BE2C (cell line): ENCODE data around the gene CYP2A6.
A peak's percentile ranks its signal among the peaks of the same experiment; 100 is the strongest.

ENCODE experiments used
- DNase-seq: peaks from one replicate; pipeline ENCODE4 v3.0.0-alpha.2; 2020
- H3K27me3 ChIP-seq: fragments of 250-450 bp; sonication (Bioruptor Pico); 2 replicates; pipeline ENCODE4 v1.5.1; 2020; ENCODE audit warnings: mild to moderate bottlenecking
- H3K36me3 ChIP-seq: fragments of 250-450 bp; sonication (Bioruptor Pico); 2 replicates; pipeline ENCODE4 v1.5.1; 2020; ENCODE audit warnings: mild to moderate bottlenecking
- H3K4me1 ChIP-seq: fragments of 250-450 bp; sonication (Bioruptor Pico); 2 replicates; pipeline ENCODE4 v1.5.1; 2020
- H3K4me3 ChIP-seq: 2 replicates; pipeline ENCODE4 v1.5.1; 2011; ENCODE audit warnings: low read depth, low read length
- H3K9me3 ChIP-seq: fragments of 250-450 bp; sonication (Bioruptor Pico); 2 replicates; pipeline ENCODE4 v1.5.1; 2020
- TF ChIP-seq, protein P1 (sequence below): IDR thresholded peaks from 2 replicates; pipeline ENCODE4 v1.5.1; 2012; ENCODE audit warnings: mild to moderate bottlenecking, low read depth, low read length

The CYP2A6 gene

DNA sequence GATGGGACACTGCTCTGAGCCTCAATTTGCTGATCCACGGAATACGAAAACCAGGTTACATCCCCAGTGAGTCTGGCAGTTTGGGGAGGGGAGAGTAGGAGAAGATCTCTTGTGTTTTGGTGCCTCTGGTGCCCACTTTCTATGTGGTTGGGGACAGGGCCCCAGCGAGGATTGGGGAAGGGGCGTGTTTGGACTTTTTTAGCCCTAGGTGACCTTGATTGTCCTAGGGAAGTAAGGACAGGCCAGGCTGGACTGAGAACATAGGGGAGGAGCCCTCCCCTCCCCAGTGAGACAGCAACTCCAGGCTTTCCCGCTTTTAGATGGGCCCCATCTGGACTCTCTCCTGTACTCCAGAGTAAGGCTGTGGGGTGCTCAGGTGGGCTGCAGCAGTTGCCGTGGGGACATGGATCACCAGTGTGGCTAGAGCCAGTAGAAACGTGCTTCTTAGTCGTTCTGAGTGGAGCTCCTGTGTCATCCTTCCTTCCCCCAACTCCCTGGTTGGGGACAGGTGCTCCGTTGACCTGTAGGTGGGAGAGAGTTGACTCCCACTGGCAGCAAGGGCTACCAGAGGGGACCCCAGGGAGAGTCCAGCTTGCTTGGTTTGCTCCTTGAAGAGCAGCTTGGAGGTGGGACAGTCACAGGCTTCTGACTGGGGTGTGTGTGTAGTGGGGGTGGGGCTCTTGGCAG is 46.9 kb downstream of the CYP2A6 start:
- DNase-seq, result no peak
- TF ChIP-seq, protein P1, sequence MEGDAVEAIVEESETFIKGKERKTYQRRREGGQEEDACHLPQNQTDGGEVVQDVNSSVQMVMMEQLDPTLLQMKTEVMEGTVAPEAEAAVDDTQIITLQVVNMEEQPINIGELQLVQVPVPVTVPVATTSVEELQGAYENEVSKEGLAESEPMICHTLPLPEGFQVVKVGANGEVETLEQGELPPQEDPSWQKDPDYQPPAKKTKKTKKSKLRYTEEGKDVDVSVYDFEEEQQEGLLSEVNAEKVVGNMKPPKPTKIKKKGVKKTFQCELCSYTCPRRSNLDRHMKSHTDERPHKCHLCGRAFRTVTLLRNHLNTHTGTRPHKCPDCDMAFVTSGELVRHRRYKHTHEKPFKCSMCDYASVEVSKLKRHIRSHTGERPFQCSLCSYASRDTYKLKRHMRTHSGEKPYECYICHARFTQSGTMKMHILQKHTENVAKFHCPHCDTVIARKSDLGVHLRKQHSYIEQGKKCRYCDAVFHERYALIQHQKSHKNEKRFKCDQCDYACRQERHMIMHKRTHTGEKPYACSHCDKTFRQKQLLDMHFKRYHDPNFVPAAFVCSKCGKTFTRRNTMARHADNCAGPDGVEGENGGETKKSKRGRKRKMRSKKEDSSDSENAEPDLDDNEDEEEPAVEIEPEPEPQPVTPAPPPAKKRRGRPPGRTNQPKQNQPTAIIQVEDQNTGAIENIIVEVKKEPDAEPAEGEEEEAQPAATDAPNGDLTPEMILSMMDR, result no peak
- Histone ChIP-seq H3K4me3 (no peak overlapping the region), H3K36me3 (peaks cover 31% of the 10 kb centered on the region), H3K4me1 (peaks cover 29% of the 10 kb centered on the region), H3K9me3 (no peaks in the 10 kb centered on the region), H3K27me3 (no peaks in the 10 kb centered on the region)

DNA sequence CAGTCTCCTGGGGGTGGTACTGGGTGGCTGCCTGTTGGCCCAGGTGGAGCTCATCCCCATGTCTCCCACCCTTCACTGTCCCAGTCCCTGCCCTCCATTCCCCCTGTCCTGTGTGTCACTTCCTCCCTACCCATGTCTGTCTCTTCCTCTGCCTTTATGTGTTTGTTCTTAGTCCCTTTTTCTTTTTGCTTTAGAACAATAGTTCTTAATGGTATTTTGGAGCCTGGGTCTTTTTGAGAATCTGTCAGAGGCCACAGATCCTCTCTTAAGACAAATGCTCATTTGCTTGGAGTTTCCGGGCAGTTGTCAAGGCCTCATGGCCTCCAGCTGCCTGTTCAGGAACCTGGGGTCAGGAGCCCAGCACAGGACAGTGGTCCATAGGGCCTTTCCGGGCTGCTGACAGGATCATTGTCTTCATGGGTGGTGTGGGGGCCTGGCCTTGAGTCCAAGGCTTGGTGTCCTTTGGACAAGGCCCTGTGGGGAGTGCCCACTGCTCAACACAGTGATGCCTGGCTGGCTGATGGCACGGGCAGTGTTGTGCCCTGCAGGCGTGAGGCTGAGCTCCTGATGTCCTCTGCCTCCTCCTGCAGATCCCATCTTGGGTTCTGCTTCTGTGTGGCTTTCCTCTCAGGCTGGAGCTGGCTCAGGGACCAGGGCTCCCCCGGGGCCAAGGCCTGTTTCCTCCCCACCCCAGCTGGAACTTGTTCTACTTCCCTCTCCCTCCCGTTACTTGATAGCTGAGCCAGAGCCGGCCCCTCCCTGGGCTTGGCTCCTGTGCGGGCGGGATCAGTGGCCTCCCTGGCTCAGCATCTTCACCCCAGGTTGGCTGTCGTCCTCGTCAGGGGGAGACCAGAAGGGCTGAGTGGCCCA is 47.7 kb downstream of the CYP2A6 start:
- Histone ChIP-seq H3K36me3 (peaks cover 24% of the 10 kb centered on the region), H3K4me1 (peaks cover 29% of the 10 kb centered on the region), H3K4me3 (peak overlapping the region; percentile 14), H3K27me3 (no peaks in the 10 kb centered on the region), H3K9me3 (no peaks in the 10 kb centered on the region)
- peak; percentile 65 for DNase-seq
- TF ChIP-seq, protein P1, result no peak

DNA sequence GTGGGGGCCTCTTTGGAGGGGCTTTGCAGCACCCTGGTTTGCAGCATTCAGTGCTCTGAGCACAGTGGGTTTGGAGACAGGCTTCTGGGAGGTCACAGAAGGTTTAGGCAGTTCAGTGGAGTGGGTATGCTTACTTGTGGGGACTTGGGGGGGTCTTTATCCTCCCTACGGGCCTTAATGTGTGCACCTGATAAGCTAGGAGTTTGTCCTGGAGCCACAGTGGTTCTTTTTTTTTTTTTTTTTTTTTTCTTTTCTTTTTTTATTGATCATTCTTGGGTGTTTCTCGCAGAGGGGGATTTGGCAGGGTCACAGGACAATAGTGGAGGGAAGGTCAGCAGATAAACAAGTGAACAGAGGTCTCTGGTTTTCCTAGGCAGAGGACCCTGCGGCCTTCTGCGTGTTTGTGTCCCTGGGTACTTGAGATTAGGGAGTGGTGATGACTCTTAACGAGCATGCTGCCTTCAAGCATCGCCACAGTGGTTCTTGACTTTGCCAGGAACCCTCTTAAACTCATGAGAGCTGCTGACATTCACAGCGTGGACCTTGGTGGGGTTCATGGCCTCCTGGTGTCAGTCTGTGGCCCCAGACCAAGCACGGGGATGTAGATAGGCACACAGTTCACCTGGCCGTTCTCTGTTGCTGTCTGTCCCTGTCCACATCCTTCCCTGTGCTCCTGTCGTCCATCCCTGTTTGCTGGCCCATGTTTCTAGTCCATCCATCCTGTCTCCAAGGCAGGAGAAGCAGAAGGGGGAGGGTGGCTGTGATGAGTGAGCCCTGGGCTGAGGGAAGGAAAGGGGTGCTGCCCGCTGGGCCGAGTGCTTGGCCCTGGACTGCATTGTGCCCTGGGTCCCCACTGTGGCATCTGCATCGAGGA is 48.6 kb downstream of the CYP2A6 start:
- H3K36me3 ChIP-seq, result peaks cover 18% of the 10 kb centered on the region
- TF ChIP-seq, protein P1, result no peak
- DNase-seq, result no peak
- H3K4me1 ChIP-seq, result peaks cover 26% of the 10 kb centered on the region
- H3K27me3 ChIP-seq, result no peaks in the 10 kb centered on the region
- no peak overlapping the region; the same call in 1 of the 2 replicates for H3K4me3 ChIP-seq
- no peaks in the 10 kb centered on the region for H3K9me3 ChIP-seq

DNA sequence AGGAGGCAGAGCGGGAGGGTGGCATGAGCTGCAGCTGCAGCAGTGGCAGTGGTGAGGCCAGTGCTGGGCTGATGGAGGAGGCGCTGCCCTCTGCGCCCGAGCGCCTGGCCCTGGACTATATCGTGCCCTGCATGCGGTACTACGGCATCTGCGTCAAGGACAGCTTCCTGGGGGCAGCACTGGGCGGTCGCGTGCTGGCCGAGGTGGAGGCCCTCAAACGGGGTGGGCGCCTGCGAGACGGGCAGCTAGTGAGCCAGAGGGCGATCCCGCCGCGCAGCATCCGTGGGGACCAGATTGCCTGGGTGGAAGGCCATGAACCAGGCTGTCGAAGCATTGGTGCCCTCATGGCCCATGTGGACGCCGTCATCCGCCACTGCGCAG is 49.3 kb downstream of the CYP2A6 start:
- no peak for DNase-seq
- Histone ChIP-seq H3K4me3 (no peak overlapping the region; the same call in 1 of the 2 replicates), H3K4me1 (peaks cover 22% of the 10 kb centered on the region), H3K27me3 (no peaks in the 10 kb centered on the region), H3K36me3 (peaks cover 18% of the 10 kb centered on the region), H3K9me3 (no peaks in the 10 kb centered on the region)
- TF ChIP-seq, protein P1, result no peak

DNA sequence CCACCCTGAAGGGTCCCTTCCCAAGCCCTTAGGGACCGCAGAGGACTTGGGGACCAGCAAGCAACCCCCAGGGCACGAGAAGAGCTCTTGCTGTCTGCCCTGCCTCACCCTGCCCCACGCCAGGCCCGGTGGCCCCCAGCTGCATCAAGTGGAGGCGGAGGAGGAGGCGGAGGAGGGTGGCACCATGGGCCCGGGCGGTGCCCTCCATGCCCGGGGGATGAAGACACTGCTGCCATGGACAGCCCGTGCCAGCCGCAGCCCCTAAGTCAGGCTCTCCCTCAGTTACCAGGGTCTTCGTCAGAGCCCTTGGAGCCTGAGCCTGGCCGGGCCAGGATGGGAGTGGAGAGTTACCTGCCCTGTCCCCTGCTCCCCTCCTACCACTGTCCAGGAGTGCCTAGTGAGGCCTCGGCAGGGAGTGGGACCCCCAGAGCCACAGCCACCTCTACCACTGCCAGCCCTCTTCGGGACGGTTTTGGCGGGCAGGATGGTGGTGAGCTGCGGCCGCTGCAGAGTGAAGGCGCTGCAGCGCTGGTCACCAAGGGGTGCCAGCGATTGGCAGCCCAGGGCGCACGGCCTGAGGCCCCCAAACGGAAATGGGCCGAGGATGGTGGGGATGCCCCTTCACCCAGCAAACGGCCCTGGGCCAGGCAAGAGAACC is 49.8 kb downstream of the CYP2A6 start:
- peaks cover 18% of the 10 kb centered on the region for H3K36me3 ChIP-seq
- peaks cover 22% of the 10 kb centered on the region for H3K4me1 ChIP-seq
- H3K27me3 ChIP-seq, result no peaks in the 10 kb centered on the region
- DNase-seq, result no peak
- peak overlapping the region; percentile 89 for H3K4me3 ChIP-seq
- H3K9me3 ChIP-seq, result no peaks in the 10 kb centered on the region
- TF ChIP-seq, protein P1, result no peak
